Ramos (cell line): Measurements from ENCODE around the gene GSTP1.

ENCODE experiments used
- in situ Hi-C: fragments of 300-500 bp; cut with MboI; formaldehyde crosslinking; loops from one replicate; pipeline ENCODE4 v1.14.3; 2022; ENCODE audit warnings: low sequenced_read_pairs; ENCODE audit not compliant: unreplicated experiment

Gene GSTP1

DNA sequence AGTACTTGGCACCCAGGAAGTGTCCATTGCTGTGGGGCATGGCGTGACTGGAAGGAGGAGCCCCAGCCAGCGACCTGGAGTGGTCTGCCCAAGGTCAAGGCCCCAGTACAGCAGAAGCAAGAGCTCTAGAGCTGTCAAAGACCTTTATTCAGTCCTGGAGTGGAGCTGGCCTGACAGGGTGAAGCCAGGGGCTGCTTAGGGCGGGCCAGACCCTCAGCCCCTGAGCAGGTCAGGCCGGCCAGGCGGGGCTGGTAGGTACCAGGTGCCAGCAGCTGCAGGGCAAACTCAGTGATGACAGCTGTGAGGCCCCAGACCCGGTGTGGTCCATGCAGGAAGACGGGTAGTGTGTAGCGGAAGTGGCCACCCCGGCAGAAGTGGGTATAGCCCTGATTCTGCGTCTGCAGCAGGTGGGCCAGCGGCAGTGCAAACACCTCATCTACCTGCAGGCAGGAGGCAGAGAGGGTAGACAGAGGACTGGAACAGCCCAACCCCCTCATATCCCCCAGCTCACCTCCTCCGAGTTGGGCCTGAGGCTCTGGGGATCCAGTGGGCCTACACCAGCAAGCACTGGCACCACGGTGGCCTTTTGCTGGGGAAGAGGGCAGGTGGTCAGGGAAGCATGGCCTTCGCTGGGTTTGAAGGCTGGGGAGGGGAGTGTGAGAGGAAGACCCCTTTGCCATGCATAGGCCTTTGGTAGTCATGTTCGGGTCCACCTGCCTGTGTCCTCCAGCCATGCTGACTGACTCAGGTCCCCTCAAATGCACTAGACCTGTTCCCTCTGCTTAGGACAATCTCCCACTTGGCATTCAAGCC is 44.4 kb downstream of the GSTP1 start:
- in situ Hi-C loops = no loop called here

DNA sequence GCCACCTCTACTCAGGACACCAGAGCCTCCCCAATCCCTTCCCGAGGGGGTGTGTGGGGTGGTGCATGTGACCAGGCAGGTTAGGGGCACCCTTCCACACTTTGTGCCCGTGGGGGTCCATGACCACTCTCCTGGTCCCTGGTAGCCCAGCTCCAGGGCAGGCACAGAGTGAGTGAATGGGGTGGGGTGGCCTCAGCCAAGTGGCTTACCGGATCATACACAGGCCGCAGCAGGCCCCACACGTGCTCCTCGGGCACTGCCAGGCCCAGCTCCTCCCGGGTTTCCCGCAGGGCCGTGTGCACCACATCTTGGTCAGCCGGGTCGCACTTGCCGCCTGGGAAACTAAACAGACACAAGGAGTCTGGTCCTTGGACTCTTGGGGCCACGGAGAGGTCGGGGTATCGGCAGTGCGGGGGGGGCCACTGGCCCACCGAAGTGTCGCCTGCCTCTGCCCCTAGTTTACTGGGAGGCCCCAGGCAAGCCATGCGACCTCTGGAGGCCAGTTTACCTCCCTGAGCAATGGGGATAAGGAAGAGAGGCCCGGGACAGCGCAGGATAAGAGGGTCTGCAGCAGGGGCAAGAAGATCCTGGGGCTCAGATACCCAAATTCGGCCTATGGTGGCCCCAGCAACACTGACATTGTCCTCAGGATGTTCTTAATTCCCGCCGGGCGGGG is 45.2 kb downstream of the GSTP1 start:
- in situ Hi-C loops = no loop called here

DNA sequence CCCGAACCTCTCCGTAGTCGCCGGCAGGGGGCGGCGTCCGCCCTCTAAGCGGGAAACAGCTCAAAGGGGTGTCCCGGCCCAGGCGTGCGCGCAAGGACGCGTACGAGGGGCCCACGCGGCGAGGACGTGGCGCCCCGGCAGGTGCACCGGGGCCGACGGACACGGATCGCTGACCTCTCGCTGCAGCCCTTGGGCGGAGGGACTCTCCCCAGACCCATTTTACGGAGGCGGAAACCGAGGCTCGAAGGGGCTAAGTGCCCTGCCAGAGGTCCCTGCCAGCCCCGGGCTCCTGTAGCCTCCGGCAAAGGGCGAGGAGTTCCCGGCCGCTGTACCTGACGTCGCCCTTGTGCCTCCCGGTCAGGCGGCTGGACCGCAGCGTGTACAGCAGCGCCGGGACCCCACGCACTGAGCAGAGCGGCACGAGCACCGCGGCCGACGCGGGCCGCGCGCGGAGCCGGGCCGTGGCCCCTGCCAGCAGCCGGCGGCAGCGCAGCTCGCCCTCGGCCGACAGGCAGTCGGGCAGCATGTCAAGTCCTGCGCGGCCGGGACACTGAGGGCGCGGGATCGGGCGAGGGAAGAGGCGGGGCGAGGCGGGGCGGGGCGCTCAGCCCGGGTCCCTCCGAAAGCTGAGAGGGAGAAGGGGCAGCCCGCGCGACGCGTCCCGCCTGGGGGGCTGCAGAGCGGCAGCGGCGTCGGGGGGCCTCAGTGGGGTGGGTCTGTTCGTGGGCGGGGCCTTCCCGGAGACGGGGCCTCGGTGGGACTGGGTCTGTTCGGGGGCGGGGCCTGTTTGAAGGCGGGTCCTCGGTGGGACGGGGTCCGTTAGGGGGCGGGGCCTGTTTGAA is 46.0 kb downstream of the GSTP1 start, which contains the start of gene NUDT8:
Gene NUDT8 (minus strand): TSS at position 552 of the 842 bp plus-strand sequence. CDS start 26 bp downstream, at position 526.
- in situ Hi-C loops = loop anchor here (5.0 kb wide), 2 partner anchors 73 to 158 kb away; no protein-coding TSS in a partner anchor

DNA sequence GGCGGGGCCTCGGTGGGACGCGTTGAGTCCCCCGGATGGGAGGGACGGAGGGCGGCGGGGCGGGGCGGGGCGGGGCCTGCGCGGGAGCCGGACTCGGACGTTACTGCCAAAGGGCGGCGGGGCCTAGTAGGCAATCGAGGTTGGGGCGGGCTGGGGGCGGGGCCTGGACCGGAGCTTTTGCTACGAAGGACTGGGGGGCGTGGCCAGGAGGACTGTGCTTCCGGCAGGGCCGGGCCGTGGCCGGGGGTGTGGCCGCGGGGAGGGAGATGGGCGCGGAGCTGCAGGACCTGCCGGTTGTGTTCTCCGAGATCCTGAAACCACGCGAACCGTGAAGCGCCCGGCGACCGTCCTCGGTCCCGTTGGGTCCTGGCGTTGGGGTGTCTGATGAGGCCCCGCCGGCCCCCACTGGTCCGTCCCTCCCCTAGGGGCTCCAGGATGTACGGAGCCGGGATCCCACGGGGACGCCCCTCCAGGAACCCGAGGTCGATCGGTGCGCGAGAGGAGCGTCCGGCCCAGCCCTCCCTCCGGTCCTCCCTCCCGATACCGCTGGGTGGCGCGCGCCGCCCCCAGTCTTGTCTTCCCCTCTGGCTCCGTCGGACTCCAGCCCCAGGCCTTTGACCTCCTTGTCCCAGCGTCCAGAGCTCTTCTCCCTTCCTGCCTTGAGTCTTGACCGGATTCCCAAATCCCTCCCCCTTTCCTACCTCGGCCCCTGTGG is 46.8 kb downstream of the GSTP1 start:
- in situ Hi-C loops = loop anchor here (5.0 kb wide), 2 partner anchors 72 to 157 kb away; no protein-coding TSS in a partner anchor

DNA sequence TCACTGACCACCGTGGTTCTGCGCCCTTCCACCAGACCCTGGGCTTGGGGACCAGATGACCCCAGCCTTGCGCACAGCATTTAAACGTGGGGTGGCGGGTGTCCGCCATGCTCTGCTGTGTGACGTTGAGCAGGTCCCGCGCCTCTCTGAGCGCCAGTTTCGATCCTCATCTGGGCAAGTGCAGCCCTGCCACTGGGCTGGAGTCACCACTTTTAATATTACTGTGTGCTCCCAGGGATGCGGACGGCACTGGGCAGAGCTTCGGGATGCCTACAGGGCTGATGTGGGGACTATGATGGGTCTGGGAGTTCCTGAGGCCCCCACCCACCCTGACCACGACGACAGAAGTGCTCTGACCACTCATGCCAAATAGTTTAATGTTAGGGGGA is 47.3 kb downstream of the GSTP1 start:
- in situ Hi-C loops = loop anchor here (5.0 kb wide), 2 partner anchors 71 to 156 kb away; no protein-coding TSS in a partner anchor

DNA sequence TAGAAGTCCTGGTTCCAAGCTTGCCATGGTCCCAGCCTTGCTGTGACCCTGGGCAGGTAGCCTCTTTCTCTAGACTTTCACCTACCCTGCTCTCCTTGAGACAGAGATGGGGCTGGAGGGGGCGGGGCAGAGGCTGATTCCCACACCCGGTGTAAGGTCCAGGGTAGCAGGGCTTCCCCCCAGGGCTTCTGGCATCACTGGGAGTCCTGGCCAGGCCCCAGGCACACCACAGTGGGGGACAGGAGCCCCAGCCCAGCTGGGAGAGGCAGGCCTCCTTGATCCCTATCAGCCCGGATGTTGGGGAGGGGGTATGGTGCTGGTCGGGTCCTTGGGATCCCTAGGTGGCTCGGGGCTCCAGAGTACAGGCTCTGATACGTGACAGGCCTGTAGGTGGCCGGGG is 47.8 kb downstream of the GSTP1 start:
- in situ Hi-C loops = loop anchor here (5.0 kb wide), 2 partner anchors 71 to 156 kb away; no protein-coding TSS in a partner anchor

DNA sequence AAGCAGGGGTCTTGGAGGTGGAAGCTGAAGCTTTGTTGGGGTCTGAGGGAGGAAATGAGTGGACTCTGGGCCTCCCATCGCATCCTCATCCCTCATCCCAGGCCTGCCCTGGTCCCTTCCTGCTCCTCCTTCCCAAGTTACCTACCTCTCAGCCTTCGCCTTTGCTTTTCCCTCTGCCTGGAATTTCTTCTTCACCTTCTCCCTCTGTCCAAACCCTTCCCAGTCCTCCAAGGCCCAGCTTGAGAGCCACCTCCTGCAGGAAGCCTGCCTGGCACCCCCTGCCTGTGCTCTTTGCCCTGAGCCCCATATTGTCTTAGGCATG is 48.2 kb downstream of the GSTP1 start:
- in situ Hi-C loops = loop anchor here (5.0 kb wide), 2 partner anchors 70 to 155 kb away; no protein-coding TSS in a partner anchor

DNA sequence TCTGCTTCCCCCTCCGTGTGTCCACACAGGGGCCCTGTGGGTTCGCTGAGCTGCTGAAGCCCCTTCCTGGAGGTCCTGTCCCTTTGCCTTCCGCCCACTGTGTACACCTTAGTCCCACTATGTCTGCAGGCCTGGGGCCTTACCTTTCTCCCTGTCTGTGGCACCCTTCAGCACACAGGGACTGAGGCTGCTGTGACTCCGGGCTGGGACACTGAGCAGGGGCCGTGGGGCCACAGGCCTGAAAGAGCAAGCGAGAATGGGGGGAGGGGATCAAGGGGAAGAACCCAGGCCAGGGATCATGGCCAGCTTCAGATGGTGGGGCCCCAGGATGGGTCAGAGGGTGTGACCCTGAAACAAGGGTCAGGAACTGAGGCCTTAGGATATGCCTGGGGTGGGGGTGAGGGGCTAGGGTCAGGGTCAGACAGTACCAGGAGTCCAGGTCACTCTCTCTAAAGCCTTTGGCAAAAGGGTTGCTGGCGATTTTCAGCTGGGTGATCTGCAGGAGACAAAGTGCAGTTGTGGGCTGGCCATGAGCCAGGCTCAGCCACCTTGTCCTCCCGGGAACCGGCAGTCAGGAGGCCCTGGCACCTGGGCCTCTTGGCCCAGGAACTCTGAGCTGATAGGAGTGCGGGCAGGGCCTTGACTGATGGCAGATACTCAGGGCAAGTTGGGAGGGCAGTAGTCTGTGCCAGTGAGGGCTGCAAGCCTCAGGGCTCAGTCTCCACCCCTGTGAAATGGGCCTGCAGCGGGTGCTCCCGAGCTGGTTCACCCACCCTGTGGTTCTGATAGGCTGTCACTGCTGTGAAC is 48.8 kb downstream of the GSTP1 start:
- in situ Hi-C loops = loop anchor here (5.0 kb wide), 2 partner anchors 70 to 155 kb away; no protein-coding TSS in a partner anchor

DNA sequence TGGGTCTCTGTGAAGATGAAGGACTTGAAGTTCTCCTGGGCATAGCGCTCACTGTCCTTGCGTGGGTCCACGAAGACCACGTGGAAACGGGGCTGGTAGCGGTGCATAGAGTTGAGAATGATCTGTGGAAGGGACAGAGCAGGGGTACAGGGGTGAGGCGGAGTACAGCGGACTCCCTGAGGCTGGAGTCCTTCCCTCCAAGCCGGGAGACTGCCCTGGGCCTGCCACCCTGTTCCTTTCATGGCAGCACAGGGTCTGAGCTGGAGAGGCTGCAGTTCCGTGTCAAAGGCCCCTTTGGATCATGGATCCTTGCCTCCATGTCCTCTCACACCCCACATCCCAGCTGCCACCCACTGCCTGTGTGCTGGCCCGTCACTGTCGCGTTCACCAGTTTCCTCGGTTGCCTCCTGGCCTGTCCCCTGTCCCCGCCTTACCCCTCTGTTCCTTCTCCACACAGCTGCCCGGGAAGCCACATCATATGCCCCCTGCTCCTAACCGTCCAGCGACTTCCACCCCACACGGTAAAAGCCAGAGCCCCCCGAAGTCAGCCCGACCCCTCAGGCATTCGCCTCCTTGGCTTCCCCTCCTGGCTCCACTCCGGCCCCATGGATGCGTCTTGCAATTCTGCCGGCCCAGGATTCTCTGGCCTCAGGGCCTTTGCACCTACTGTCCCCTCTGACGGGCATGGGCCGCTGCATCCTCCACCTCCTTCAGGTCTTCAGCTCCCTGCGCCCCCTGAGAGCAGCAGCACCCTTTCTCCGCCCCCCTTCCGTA is 49.6 kb downstream of the GSTP1 start:
- in situ Hi-C loops = loop anchor here (5.0 kb wide), 2 partner anchors 69 to 154 kb away; no protein-coding TSS in a partner anchor

DNA sequence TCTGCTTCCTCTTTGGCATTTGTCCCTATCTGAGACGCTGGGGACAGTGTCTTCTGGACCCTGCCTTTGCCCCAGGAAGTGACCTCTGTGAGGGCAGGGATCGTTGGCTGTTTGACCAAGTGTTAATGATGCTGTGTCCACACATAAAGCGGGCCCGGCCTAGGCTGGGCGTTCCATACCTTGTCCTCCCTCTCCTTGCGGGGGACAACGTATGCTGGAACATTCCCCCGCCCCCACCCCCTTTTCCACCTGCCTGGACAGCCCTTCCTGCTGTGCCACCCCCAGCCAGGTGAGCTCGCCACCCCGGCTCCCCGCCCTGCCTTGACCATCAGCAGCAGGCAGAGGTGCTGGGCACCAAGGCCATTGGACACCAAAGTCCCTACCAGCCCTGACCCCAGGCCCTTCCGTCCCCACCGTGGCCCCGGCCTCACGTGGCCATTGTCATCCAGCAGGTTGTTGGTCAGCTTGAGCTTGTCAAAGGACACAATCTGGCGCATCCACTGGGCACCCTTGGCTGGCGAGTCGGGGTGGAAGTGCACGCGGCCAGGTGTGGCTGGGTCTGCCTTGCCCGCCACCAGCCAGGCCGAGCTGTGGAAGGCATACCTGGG is 50.2 kb downstream of the GSTP1 start:
- in situ Hi-C loops = loop anchor here (5.0 kb wide), 2 partner anchors 68 to 153 kb away; no protein-coding TSS in a partner anchor

DNA sequence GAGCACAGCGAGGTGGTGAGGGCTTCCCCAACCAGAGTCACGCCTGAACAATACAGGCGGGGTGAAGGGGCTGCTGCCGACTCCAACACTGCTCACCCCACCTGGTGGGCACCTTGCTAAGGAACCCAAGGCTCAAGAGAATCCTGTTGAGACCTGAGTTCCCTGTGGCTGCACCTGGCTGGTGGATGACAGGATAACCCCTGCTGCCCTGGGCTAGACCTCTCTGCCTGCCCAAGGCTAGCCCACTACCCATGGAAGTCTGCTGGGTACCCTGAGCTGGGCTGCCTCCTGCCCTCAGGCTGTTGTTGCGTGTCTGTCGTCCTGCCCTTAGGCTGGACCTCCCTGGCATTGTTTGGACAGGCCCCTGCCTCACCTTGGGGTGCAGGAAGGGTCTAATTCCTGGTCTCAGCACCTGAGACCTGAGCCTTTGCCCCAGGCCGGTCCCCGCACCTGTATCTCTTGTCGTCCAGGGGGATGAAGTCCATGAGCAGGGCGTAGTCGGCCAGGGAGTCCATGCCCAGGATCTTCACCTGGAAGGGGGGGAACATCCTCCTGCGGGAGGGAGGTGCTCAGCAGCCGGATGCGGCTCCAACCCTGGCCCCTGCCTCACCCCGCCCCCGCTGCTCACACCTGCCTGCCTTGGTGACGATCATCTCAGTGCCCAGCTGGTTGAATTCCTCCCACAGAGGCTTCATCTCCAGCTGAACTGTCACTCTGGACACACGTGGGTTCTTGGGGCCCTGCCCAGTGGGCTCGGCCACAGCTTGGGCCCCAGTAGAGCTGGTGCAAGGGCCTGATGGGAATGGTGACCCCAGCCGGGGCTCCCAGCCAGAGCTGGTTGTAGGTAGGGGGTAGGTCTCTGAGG is 51.0 kb downstream of the GSTP1 start:
- in situ Hi-C loops = loop anchor here (5.0 kb wide), 2 partner anchors 68 to 153 kb away; no protein-coding TSS in a partner anchor

DNA sequence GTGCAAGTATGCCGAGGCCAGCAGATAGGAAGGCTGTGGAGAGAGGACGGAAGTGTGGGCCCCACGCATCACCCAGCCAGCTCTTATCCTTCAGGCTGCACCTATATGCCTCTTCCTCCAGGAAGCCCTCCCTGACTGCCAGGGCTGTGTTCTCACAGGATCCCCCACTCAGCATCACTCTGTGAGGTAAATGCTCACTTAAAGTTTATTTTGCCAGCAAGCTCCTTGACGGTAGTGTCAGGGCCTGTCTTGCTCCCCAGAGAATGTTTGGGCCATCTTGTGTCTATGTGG is 51.6 kb downstream of the GSTP1 start:
- in situ Hi-C loops = no loop called here
